OCI-LY7 (cell line): ENCODE data around the gene LIN28B. TPM values are rescaled to one million over a fixed set of nuclear protein-coding genes. Genes with fewer than 3 reads are reported as not detected.

ENCODE experiments used
- BruUV-seq: library from RNA; stranded (reverse); fragments of 400-500 nt; replicated peaks from 2 replicates; lab custom pipeline; 2021; lab: Mats Ljungman, UMichigan
- CTCF ChIA-PET: fragments of 300-600 bp; sonication (Branson Sonifier 250); formaldehyde crosslinking; loops from one replicate; lab custom pipeline; 2022; ENCODE audit warnings: antibody characterized with exemption; ENCODE audit not compliant: unreplicated experiment; lab: Charles Lee
- POLR2A ChIA-PET: fragments of 300-600 bp; sonication (Branson Sonifier 250); formaldehyde crosslinking; loops from one replicate; lab custom pipeline; 2022; ENCODE audit warnings: antibody characterized with exemption; lab: Charles Lee
- DNase-seq: peaks from one replicate; pipeline ENCODE4 v3.0.0-alpha.2; 2015; ENCODE audit warnings: low spot score
- H2AFZ ChIP-seq: fragments of 200-600 bp; sonication (generic), shearing (Covaris generic); 2 replicates; pipeline ENCODE4 v1.6.1; 2014; ENCODE audit warnings: mild to moderate bottlenecking, antibody characterized with exemption, low read length, moderate library complexity
- H3K27ac ChIP-seq: fragments of 200-600 bp; sonication (generic); 2 replicates; pipeline ENCODE4 v1.5.1; 2014; ENCODE audit warnings: mixed run types, low read depth, mild to moderate bottlenecking, moderate library complexity, low read length, inconsistent platforms; ENCODE audit not compliant: poor library complexity, severe bottlenecking
- H3K36me3 ChIP-seq: fragments of 200-600 bp; sonication (generic); 2 replicates; pipeline ENCODE4 v1.6.1; 2014; ENCODE audit warnings: mild to moderate bottlenecking, antibody characterized with exemption, low read length, moderate library complexity, mixed read lengths; ENCODE audit not compliant: insufficient read depth
- H3K4me1 ChIP-seq: fragments of 200-600 bp; sonication (generic); 2 replicates; pipeline ENCODE4 v1.5.1; 2014; ENCODE audit warnings: mild to moderate bottlenecking, low read length; ENCODE audit not compliant: insufficient read depth, poor library complexity, severe bottlenecking
- H3K4me2 ChIP-seq: fragments of 200-600 bp; sonication (generic); 2 replicates; pipeline ENCODE4 v1.6.1; 2014; ENCODE audit warnings: mild to moderate bottlenecking, low read length
- H3K4me3 ChIP-seq: fragments of 200-600 bp; sonication (generic); 2 replicates; pipeline ENCODE4 v1.5.1; 2014; ENCODE audit warnings: mild to moderate bottlenecking, low read depth, low read length; ENCODE audit not compliant: poor library complexity, severe bottlenecking
- H3K79me2 ChIP-seq: fragments of 200-600 bp; sonication (generic); 2 replicates; pipeline ENCODE4 v1.6.1; 2016; ENCODE audit warnings: low read depth, mild to moderate bottlenecking, low read length, moderate library complexity, mixed read lengths; ENCODE audit not compliant: insufficient read depth
- H3K9me2 ChIP-seq: fragments of 200-600 bp; sonication (generic); 2 replicates; pipeline ENCODE4 v1.6.1; 2016; ENCODE audit warnings: mild to moderate bottlenecking, low read length, mixed read lengths; ENCODE audit not compliant: insufficient read depth
- H3K9me3 ChIP-seq: fragments of 200-600 bp; sonication (generic); 2 replicates; pipeline ENCODE4 v1.6.1; 2014; ENCODE audit warnings: mild to moderate bottlenecking, mixed run types, low read length, mixed read lengths
- H4K20me1 ChIP-seq: fragments of 200-600 bp; sonication (generic); 2 replicates; pipeline ENCODE4 v1.6.1; 2014; ENCODE audit warnings: mild to moderate bottlenecking, antibody characterized with exemption, low read length, moderate library complexity, mixed read lengths; ENCODE audit not compliant: insufficient read depth
- CTCF ChIP-seq: fragments of 200-600 bp; sonication (generic); conservative IDR thresholded peaks from 2 replicates; pipeline ENCODE4 v1.5.1; 2014; ENCODE audit warnings: mild to moderate bottlenecking, antibody characterized with exemption, low read length, moderate library complexity, mixed read lengths
- EZH2phosphoT487 ChIP-seq: fragments of 200-600 bp; sonication (generic); IDR thresholded peaks from 2 replicates; pipeline ENCODE4 v1.6.1; 2018; ENCODE audit warnings: low read depth, borderline replicate concordance, mild to moderate bottlenecking, mixed run types, antibody characterized with exemption, low read length, moderate library complexity, mixed read lengths
- intact Hi-C: fragments of 100-400 bp; cut with micrococcal nuclease; formaldehyde crosslinking; loops from one replicate; pipeline ENCODE4 v1.10.0; 2022; ENCODE audit not compliant: unreplicated experiment
- total RNA-seq, 2 experiments: library from RNA; depleted of rRNA in 1 of 2; stranded (reverse); fragments of >200 nt in 1 of 2; shearing (Covaris generic) in 1 of 2; gene quantifications; 2 replicates each; pipeline ENCODE4 v1.2.3, GENCODE V29; 2014 to 2022

Gene LIN28B
- total RNA-seq, 2 experiments from 2014 or later: not detected

- TF ChIP-seq EZH2phosphoT487: no peak
- no peak for TF ChIP-seq CTCF
- H3K79me2 ChIP-seq: no peaks in the 10 kb centered on the region
- no peak overlapping the region for H3K4me3 ChIP-seq
- no peak overlapping the region for H3K4me2 ChIP-seq
- H3K27ac ChIP-seq: no peak overlapping the region
- intact Hi-C loops: no loop called here
- no peaks in the 10 kb centered on the region for H3K9me3 ChIP-seq
- H4K20me1 ChIP-seq: no peaks in the 10 kb centered on the region
- H3K9me2 ChIP-seq: no peaks in the 10 kb centered on the region
- H2AFZ ChIP-seq: no peak overlapping the region
- no TSS peak for BruUV-seq
- ChIA-PET POLR2A (no interaction called here), CTCF (no interaction called here)
- H3K36me3 ChIP-seq: no peaks in the 10 kb centered on the region
- DNase-seq: no peak
- no peaks in the 10 kb centered on the region for H3K4me1 ChIP-seq
Observed at GRCh38 chr6:105021399-105021798, 64.5 kb downstream of the LIN28B start.

GRCh38 chr6:105022416-105022815, 65.5 kb downstream of the LIN28B start:
- no peak for DNase-seq
- H3K4me2 ChIP-seq: no peak overlapping the region
- POLR2A ChIA-PET: no interaction called here
- intact Hi-C loops: no loop called here
- TF ChIP-seq CTCF: no peak
- no peak for TF ChIP-seq EZH2phosphoT487
- BruUV-seq: no TSS peak
- no peaks in the 10 kb centered on the region for H3K9me3 ChIP-seq
- H3K9me2 ChIP-seq: no peaks in the 10 kb centered on the region
- H2AFZ ChIP-seq: no peak overlapping the region
- H3K36me3 ChIP-seq: no peaks in the 10 kb centered on the region
- CTCF ChIA-PET: no interaction called here
- no peaks in the 10 kb centered on the region for H3K79me2 ChIP-seq
- no peak overlapping the region for H3K4me3 ChIP-seq
- no peak overlapping the region for H3K27ac ChIP-seq
- H4K20me1 ChIP-seq: no peaks in the 10 kb centered on the region
- H3K4me1 ChIP-seq: no peaks in the 10 kb centered on the region

DNA sequence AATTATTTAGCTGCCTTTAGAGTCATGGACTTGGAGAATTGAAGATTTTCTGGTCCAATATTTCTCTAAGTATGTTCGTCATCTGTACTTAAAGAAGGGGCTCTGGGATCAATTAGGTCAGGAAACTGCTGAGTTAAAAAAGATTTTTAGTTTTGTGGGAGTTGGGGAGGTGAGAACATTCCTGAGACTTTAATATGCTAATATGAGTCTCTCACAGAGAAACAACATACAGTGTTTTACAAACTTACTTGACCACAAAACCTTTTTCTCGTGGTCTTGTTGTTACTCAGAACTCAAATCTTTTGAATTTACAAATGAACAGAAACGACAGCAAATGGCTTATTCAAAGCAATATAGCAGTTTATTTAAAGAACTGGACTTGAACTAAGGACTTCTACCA, 67.9 kb downstream of the LIN28B start:
- H3K4me2 ChIP-seq: no peak overlapping the region
- DNase-seq: no peak
- no peak for TF ChIP-seq CTCF
- no peaks in the 10 kb centered on the region for H3K9me3 ChIP-seq
- no peak overlapping the region for H2AFZ ChIP-seq
- H3K79me2 ChIP-seq: no peaks in the 10 kb centered on the region
- H3K9me2 ChIP-seq: no peaks in the 10 kb centered on the region
- H3K36me3 ChIP-seq: no peaks in the 10 kb centered on the region
- no peaks in the 10 kb centered on the region for H4K20me1 ChIP-seq
- no peaks in the 10 kb centered on the region for H3K4me1 ChIP-seq
- H3K4me3 ChIP-seq: no peak overlapping the region
- intact Hi-C loops: no loop called here
- BruUV-seq: no TSS peak
- CTCF ChIA-PET: no interaction called here
- POLR2A ChIA-PET: interaction anchor here (0.6 to 1.1 kb wide), 3 partner anchors 9 to 1612 kb away, joined by 3 to 5 read pairs (median 4); no protein-coding TSS in a partner anchor
- no peak overlapping the region for H3K27ac ChIP-seq
